Hematopoietic multipotent progenitor cell treated with erythropoietin and hydrocortisone succinate and interleukin-3 and kit ligand, for 17 days (in vitro differentiated cells): Measurements from ENCODE around the gene NSD1.
"Not testable (repeated sequence)": the region's sequence is repeated elsewhere in the genome, so short reads cannot be mapped to it uniquely, and the experiment has no call there.

ENCODE experiments used
- DNase-seq: peaks from one replicate; pipeline ENCODE4 v3.0.0-alpha.2; 2015; ENCODE audit warnings: low spot score

The NSD1 gene

DNA sequence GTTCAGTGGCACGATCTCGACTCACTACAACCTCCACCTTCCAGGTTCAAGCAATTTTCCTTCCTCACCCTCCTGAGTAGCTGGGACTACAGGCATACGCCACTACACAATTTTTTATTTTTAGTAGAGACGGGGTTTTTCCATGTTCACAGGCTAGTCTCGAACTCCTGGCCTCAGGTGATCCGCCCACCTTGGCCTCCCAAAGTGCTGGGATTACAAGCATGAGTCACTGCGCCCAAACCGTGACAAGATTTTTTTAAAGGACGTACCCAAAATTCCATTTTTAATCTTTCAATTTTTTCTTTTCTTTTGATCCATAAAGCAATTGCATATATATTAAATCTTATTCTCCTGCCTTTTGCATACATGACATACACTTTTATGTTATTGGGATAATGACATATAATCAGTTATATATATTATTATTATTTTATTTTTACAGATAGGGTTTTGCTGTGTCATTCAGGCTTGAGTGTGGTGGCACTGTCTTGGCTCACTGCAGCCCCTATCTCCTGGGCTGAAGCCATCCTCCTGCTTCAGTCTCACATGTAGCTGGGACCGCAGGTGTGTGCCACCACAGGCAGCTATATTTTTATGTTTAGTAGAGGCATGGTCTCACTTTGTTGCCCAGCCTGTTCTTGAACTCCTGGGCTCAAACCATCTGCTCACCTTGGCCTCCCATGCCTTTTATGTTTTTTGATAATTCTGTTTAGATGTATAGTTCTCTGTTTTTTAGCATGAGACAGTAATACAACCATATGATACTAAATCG lies 98.1 kb downstream of the NSD1 start:
- DNase-seq = no peak

DNA sequence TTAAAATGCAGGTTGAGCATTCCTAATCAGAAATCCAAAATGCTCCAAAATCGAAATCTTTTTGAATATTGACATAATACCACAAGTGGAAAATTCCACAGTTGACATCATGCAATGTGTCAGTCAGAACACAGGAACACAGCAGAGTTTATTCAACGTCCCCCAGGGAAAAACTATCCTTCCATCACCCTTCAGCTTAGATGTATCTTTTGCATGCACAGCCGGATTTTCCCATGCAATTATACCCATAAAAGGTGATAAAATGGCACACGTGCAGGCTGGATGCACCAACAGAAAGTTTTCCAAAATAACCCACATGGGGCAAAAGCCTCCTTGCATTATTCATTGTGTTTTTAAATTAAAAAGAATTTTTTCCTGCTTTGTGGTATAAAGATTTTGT lies 98.8 kb downstream of the NSD1 start:
- DNase-seq = no peak

DNA sequence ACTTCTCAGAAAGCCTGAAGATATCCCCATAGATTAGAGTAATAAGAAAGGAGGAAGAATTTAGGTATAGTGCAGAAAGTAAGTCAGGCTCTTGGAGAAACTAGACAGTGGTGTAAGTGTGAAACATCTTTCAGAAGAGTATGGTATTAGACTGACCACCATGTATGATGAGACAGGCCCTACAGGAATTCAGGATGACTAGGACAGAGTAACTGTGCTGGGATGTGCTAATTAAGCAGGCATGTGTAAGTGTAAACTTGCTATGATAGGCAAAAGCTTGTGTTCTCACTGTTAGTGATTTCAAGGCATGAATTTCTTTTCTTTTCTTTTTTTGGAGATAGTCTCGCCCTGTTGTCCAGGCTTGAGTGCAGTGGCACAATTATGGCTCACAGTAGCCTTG lies 99.2 kb downstream of the NSD1 start:
- no peak for DNase-seq

DNA sequence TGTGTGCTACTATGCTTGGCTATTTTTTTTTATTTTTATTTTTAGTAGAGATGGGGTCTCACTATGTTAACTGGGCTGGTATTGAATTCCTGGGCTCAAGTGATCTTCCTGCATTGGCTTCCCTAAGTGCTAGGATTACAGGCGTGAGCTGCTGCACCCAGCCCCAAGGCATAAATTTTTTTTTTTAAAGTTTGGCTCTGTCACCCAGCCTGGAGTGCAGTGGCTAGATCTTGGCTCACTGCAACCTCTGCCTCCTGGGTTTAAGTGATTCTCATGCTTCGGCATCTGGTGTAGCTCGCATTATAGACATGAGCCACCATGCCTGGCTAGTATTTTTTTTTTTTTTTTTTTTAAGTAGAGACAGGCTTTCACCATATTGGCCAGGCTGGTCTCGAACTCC lies 99.6 kb downstream of the NSD1 start:
- DNase-seq = no peak

DNA sequence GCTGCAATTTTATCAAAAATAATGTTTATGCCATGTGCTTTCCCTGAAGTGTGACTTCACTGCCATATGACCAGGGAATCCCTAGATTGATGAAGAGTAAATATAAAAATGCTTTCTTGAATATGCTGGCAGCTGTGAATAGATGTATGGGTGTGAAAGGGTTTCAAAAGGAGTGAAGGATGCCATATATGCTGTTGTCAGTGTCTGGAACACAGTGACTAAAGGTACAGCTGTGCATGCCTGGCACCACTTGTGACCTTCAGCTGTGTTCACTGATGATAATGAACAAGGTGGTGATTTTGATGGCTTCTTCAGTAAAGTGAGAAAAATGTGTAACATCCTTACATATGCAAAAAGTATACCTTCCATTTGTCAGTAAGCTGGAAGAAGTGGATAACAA lies 100.2 kb downstream of the NSD1 start:
- no peak for DNase-seq

DNA sequence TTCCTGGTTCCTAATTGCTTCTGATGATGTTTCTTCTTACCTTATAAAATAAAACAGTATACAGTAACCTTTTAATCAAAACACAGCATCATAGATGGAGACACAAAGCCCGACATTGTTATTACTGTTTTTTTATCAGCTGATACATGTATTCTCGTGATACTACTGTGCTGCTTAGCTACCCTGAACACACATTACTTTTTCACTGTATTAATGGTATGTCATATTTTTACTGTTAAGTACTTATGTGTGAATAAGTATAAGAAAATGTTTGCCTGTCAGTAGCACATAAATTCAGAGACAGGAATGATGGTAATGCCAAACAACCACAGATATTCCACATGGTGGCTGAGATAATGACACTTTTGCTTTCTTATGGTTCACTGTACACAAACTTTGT lies 101.3 kb downstream of the NSD1 start:
- no peak for DNase-seq

DNA sequence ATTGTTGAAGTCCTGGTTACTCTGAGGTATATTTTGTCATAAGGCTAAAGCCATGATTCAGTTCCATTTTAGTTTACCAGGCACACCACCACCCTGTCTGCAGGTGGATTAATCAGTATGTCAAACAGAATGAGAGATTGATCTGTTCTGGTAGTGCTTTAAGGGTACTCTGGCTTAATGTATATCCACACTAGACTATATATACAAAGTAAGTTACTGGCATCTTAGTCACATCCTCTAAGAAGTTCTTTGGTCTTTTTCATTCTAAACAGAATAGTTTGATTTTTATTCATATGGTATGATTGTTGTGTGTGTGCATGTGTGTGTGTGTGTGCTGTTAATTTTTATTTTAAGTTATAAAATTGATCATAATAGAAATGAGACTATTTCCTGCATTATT lies 108.2 kb downstream of the NSD1 start:
- DNase-seq = no peak

DNA sequence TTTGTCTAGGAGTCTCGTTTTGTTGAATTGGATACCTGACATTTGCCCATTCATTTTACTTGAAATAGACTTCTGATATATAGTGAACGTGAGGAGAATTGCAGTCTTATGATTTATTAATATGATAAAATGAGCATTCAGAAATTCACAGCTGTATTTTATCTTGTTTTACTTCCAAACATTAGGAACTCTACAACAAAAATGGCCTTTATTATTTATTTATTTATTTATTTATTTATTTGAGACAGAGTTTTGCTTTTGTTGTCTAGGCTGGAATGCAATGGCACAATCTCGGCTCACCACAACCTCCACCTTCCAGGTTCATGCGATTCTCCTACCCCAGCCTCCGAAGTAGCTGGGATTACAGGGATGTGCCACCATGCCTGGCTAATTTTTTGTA lies 108.7 kb downstream of the NSD1 start:
- no peak for DNase-seq

DNA sequence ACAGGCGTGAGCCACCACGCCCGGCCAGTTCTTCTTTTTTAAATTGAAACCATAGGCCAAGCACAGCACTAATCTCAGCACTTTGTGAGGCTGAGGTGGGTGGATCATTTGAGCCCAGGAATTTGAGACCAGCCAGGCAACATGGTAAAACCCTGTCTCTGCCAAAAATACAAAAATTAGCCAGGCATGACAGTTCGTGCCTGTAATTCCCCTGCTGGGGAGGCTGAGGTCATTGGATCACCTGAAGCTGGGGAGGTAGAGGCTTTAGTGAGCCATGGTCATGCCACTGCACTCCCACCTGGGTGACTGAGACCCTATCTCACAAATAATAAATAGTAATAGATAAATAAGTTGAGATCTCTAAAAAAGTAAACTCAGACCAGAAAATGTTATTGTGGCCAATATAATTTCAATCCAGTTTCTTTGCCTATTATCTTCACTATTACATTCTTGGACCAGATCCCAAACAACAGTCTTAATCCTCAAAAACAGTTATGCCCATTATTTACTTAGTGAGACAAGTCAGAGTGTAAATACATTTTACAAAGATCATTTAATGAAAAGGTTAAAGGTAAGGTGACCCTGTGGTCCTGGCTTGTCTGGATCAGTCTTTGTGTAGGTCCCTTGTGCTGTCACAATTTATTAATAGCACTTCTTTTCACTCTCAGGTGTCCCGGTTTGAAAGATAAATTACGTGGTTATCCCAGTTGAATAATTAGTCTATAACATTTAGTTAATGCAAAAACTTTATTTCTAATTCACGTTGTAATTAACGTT lies 116.4 kb downstream of the NSD1 start:
- DNase-seq = no peak

DNA sequence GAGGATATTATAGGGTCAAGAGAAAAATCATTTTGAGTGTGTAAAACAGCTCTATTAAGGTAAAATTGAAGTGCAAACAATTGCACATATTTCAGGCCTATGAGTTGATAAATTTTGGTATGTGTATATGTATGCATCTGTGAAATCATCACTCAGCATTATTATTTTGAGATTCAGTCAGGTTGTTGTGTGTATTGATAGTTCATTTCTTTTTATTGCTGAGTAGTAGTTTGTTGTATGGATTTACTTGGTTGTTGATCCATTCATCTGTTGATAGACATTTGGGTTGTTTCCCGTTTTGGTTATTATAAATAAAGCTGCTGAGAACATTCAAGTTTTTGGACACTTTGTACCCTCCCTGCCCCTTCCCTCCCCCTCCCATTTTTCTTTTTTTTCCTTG lies 119.7 kb downstream of the NSD1 start:
- no peak for DNase-seq

DNA sequence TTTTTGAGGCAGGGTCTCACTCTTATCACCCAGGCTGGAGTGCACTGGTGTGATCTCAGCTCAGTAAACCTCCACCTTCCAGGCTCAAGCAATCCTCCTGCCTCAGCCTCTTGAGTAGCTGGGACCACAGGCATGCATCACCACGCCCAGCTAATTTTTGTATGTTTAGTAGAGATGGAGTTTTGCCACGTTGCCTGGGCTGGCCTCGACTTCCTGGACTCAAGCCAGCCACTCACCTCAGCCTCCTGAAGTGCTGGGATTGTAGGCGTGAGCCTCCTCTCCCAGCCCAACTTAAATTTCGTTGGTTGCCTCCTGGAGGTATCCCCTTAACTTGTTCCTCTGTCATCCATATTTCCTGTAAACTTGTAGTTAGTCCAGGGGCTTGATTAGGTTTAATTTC lies 122.7 kb downstream of the NSD1 start:
- no peak for DNase-seq

DNA sequence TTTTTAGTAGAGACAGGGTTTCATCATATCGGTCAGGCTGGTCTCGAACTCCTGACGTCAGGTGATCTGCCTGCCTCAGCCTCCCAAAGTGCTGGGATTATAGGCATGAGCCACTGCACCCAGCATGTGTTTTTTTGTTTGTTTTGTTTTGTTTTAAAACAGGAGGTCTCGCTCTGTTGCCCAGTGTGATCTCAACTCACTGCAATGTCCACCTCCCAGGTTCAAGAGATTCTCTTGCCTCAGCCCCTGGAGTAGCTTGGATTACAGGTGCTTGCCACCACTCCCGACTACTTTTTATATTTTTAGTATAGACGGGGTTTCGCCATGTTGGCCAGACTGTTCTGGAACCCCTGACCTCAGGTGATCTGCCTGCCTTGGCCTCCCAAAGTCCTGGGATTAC lies 125.1 kb downstream of the NSD1 start:
- DNase-seq = not testable (repeated sequence)

DNA sequence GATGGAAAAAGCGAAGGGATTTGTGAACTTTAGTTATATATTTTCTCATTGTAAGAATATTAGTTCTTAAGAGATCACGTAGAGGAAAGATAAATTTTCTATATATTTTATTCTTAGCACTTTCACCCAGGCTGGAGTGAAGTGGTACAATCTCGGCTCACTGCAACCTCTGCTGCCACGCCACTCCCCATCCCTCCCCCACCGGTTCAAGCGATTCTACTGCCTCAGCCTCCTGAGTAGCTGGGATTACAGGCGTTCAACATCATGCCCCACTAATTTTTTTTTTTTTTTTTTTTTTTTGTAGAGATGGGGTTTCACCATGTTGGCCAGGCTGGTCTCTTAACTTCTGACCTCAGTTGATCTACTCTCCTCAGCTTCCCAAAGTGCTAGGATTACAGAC lies 127.4 kb downstream of the NSD1 start:
- no peak for DNase-seq

DNA sequence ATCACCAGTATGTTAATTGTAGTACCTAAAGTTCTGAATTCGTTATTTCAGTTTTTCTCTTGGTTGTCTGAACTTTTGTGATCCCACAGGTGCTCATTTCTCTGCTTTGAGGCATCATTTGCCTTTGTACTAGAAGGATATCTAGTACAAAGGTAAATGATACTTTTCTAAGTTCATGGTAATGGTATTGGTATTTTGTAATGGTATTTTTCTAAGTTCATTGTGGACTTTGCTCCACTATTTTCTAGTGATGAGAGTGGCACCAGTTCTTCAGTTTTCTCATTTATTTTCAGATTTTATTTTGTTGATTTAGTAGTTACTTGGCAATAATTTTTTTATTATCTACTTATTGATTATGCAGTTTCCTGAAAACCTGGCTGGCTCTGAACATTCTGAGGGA lies 127.9 kb downstream of the NSD1 start:
- DNase-seq = no peak

DNA sequence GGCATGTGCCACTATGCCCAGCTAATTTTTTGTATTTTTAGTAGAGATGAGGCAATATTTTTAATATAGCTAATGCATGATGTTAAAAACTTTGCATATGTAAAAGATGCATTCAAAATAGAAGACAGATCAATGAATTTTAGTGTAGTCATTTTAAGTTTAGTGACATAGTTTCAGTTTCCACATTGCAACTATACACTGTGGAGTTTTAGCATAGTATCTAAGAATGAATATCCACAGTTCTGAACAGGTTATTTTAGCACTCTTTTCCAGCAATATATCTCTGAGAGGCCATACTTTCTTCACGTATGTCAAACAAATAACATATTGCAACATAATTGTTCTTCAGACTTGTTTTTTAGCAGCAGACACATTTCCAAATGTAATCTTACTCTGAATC lies 130.6 kb downstream of the NSD1 start:
- DNase-seq = no peak

DNA sequence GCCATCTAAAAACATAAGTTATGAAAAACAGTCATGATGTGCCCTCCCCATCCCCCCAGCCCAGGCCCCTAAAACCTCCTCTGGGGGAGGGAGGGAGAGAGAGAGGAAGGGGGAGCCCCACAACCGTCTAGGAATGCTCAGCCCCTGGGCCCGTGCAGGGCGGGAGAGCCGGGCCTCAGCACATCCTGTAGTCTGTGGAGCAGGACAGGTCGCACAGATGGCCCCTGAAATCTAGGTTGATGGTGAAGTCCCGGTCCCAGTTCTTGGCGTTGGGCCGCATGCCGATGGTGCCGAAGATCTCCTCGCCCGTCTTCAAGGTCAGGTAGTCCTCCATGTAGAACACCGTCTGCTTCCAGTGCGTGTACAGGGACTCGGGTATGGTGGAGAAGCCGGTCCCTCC lies 131.8 kb downstream of the NSD1 start:
- DNase-seq = no peak

DNA sequence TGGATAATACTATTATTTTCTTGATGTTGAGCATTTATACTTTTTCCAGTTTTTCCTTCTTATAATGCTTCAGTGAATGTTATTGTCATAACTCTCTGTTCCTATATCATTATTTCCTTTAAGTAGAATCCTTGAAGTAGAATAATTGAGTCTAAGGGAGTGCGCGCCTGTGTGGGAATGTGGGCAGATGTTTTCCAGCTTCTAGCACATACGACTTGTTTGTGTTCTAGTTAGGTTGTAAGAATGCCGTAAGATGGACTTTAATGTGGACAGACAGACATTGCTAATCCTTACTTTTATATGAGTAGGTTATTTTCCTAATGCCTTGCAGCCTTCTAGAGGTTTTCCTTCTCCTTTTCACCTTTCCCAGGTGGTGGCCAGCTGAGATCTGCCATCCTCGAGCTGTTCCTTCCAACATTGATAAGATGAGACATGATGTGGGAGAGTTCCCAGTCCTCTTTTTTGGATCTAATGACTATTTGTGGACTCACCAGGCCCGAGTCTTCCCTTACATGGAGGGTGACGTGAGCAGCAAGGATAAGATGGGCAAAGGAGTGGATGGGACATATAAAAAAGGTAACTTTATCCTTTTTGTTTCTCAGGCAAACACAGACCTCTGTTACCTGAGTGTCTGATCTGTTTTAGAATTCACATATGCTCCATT lies 135.8 kb downstream of the NSD1 start:
- no peak for DNase-seq

DNA sequence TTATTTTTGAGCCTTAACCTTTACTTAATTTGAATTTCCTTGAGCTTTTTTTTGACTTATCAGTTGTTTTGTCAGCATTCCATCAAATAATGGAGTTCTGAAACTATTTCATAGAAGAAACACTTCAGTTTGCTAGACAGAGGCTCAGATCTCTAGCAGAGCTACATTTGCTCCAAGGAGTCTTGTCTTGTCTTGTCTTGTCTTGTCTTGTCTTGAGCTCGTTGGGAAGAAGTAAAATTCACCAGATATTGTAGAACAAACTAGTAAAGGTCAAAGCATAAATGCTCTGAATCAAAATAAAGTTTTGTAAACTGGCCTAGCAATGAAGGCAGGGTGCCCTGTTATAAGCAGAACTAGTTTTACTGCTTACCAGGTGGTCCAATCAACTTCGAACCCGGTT lies 136.4 kb downstream of the NSD1 start:
- no peak for DNase-seq

DNA sequence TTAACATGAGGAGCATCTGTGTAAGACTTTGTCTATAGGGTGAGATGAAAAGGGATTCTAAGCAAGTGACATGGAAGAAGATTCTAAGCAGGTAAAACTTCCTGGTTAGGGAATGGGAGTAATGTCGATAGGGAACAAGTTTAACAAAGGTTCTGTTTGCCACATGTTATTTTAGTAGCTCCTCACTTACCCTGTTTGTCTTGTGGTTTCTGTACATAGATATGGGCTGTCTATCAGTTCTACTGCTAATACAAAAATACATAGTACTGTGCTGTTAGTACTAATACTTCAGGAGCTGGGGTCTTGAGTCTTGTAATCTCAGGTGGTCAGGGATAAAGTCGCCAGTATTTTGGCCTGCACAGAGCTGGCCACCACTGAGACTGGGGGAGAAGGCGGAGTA lies 137.1 kb downstream of the NSD1 start:
- DNase-seq = no peak

DNA sequence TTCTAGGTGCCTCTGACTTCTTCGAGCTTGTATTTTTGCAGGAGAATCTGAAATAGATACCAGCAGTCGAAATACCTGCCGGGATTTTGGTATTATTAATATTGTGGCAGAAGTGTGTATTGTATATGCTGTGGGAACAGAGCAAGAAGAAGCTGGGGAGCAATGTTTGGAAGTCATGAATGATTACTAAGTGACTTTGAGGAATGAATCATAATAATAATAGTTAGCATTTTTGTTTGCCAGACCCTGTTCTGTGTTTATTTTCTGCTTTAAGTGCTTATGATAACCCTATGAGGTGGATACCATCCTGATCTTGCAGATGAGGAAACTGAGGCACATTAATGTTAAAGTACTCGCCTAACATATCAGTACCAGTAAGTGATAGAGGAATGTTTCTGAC lies 137.5 kb downstream of the NSD1 start:
- no peak for DNase-seq

DNA sequence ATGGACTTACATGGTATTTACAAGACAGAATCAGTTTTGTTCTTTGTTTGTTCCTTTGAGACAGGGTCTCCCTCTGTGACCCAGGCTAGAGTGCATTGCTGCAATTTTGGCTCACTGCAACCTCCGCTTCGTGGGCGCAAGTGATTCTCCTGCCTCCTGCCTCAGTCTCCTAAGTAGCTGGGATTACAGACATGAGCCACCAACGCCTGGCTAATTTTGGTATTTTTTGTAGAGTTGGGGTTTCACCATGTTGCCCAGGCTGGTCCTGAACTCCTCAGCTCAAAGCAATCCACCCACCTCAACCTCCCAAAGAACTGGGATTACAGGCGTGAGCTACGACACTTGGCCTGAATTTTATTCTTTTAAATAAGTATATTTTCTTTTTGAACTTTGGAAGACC lies 142.3 kb downstream of the NSD1 start:
- no peak for DNase-seq

DNA sequence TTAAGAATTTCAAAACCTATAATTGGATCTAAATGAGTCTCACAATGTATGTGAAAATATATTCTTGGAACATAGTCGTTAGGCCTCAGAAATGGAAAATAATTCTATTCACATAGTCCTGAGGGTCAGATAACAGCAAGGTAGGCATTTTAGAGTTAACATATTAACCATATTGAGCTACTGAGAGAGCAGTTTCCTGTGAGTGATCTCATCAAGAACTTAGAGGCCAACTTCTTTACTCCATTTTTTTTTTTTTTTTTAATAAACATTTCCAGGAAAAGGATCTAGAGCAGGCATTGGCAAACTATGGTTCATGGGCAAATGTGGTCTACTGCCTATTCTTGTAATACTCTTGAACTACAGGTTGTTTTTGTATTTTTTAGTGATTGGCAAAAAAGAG lies 143.3 kb downstream of the NSD1 start:
- DNase-seq = no peak

DNA sequence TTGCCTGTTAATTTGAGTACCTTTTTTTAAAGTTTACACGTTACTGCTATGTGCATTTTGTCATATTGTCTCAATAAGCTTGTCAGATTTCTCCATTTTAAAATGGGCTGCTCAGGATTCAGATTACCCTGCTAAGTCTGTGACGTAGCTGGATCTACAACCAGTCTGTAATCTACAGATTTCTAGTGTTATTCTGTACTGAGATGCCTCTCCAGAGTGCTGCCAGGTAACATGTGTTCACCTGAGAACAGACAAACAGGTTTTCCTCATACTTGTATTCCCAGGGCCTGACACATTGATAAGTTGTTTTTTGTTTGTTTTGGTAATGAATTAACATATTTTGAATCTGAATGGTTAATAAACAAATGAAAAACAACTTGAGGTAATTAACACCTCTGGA lies 154.6 kb downstream of the NSD1 start:
- DNase-seq = no peak
